Measurements from ENCODE around the gene ILKAP.

The ILKAP gene

DNA sequence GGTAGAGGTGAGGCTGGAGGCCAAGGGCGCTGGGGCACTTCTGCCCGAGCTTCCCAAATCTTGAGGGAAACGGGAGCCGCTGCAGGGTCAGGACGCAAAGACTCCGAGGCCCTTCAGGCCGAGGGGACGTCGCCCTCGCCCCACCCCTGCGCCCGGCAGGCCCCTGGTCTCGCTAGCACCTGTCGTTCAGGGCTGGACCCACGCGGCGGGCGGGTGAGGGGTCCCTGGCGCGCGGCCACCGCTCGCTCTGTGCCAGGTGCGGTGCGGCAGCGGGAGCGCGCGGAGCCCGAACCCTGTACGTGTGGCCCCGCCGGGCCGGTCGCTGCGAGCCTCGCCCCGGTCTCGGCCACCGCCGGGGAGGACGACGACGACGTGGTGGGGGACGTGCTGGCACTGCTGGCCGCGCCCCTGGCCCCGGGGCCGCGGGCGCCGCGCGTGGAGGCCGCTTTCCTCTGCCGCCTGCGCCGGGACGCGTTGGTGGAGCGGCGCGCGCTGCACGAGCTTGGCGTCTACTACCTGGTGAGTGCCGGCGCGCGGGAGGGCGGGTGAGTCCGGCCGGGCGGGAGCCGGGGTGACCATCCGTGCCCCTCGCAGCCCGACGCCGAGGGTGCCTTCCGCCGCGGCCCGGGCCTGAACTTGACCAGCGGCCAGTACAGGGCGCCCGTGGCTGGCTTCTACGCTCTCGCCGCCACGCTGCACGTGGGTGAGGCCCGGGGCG lies 39.9 kb downstream of the ILKAP start:
- peak; percentile 64 for DNase-seq

- DNase-seq, result peak; percentile 47
These were observed 40.6 kb downstream of the ILKAP start for GRCh38 chr2:238162846-238163441.

DNA sequence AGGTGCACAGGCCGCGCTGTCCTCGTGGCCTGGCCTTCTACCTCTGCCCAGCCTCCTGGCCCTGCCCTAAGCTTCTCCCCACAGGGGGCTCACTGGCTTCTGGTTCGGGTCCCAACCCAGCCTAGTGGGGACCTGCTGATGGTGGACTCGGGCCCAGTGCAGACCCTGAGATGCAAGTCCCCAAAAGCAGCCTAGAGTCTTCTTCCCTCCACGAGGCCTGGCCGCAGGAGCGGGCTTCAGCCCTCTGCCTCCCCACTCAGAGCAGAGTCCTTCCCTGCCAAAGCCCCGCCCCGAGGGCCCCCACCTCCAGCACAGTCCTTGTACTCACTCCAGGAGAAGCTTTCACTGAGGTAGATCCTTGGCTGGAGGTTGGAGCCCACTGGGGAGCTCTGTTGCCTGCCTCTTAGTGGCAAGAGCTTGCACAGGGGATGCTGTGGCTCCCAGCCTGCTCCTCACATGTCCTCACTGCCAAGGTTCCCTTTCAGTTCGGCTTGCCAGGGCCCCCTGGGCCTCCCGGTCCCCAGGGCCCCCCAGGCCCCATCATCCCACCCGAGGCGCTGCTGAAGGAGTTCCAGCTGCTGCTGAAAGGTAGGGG lies 41.1 kb downstream of the ILKAP start:
- DNase-seq, result no peak

- no peak for DNase-seq
These were observed 42.0 kb downstream of the ILKAP start for GRCh38 chr2:238161291-238162051.

DNA sequence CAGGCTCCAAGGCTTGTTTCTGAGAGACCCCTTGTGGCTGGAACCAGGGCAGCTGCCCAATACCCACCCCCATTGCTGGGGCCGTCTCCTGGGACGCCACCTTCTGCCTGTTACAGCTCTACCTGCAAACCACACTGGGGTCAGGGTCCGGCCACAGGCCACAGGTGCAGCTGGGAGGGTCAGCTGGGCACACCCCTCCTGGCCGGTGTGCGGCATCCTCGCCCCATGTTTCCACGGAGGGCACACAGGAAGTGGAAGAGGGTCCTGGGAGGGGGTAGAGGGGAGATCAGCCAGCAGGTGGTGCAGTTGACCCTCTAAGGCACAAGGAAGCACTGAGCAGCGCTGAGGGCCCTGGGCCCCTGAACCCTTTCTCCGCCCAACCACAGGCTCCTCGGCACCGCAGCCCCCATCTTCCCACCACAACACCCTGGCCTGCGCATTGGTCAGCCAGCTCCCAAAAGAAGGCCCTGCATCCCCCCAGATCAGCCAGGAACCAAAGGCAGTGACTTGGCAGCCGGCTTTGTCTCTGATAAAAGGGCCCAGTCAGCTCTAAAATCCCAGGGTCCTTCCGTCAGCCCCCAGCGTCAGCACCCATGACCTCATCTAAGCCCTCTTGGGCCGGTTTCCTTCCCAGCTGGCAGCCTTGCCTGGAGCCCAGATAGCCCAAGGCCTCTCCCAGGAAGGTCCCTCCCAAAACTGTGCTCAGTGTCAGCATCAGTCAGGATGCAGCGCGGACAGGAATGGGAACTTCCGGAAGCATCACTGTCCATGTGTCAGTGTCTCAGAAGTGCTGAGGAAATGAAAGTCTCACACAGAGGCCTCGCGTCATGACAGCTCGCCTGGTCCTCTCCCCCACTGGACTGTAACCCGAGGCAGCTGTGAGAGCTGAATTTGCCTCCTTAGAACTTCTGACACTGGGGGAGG lies 43.0 kb downstream of the ILKAP start:
- no peak for DNase-seq

DNA sequence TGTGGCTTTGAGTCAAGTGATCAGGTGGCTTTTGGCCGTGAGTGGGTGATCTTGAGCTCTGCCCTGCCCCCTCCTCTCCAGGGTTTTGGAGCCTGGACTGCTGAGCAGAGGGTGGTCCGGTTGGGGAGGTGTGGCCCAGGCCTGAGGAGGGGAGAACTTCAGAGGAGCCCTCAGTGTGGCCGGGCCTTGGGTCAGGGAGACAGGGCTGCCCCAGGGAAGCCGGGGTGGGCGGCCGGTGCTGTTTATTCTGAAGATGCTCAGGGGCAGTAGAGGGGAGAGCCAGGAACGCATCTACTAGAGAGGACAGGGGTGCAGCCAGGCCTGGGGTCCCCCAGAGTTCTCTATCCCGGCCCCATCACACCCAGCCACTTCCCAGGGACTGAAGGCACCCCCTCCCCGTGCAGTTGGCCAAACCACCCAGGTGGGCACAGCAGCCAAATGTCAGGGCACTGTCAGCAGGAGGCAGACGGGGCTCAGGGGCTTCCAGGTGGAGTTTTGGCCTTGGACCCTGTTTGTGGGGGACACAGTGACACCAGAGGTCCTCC lies 43.8 kb downstream of the ILKAP start:
- DNase-seq, result no peak

DNA sequence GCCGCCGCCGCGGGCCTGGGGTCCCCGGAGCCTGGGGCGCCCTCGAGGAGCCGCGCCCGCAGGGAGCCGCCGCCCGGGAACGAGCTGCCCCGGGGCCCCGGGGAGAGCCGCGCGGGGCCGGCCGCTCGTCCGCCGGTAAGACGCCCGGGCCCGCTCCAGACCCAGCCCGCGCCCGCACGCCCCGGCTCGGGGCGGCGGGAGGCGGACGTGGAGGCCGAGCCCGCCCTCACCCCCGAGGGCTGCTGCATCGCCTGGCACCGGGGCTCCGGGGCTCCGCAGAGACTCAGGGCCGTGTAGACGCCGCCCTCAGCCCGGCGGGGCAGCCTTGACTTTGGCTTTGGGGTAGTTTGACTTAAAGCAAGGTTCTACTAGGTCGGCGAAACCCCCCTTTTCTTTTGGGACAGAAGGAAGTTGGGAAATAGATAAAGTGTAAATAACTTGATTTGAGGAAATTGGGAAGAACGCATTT lies 44.4 kb downstream of the ILKAP start:
- DNase-seq, result peak; percentile 70

- DNase-seq, result peak; percentile 81
These were observed 44.9 kb downstream of the ILKAP start, which contains the start of gene ERFE for GRCh38 chr2:238158509-238159070. Gene ERFE (plus strand): TSS chr2:238158970. CDS start chr2:238159008, 38 bp downstream.

GRCh38 chr2:238158018-238158508 lies 45.4 kb downstream of the ILKAP start:
- DNase-seq, result peak; percentile 67

DNA sequence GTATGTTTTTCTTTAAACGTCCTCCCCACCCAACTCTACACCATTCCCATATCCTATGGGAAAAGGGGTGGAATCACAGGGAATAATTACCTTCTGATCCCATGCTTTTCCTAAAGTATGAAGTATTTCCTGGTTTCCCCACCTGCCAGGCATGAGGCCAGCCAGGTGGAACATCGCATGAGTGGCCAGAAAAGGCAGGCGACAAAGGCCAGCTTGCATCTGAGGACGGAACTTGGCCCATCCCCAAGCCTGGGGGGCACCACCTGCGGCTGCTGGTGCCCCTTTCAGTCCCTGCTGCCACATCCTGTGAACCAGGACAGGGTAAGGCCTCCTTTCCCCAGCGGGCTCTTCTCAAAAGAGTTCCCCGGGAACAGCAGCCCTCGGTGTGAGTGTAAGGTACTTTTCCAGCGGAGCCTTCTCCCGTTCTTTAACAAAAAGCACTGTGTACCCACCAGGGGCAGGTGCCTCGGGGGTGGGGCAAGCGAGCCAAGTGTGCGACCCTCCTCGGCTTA lies 45.9 kb downstream of the ILKAP start:
- peak; percentile 81 for DNase-seq

- DNase-seq, result peak; percentile 38
These were observed 47.5 kb downstream of the ILKAP start for GRCh38 chr2:238155761-238156694.

DNA sequence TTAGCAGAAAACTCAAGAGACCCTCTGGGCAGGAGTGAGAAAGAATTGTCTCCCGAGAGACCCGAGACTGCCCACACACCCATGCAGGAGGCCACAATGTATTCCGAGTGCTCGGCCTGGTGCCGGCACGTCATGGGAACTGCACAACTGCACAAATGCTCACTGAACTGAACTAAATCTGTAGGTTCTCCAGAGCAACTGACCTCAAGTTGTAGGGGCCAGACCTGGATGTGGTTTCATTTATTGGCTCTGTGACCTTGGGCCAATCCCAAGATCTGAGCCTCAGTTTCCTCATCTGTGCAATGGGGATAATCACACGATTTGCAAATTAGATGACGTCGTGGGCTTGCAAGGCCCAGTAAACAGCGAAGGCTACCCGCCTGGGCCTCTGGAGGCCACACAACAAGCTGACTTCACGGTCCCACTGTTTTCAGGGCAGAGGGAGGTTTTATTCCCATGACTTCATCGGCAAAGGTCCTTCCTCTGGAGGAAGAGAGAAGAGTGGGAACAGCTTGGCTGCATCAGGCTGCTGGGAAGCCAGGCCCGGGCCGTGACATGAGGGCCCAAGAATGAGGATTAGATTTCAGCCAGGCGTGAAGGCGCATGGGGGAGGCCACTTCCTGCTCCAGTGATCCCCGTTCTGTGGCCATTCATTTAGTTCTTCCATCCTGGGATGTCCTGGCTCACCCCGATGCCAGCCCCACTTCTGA lies 48.3 kb downstream of the ILKAP start:
- peak; percentile 80 for DNase-seq

- DNase-seq, result no peak
These were observed 48.9 kb downstream of the ILKAP start for GRCh38 chr2:238154570-238154969.

DNA sequence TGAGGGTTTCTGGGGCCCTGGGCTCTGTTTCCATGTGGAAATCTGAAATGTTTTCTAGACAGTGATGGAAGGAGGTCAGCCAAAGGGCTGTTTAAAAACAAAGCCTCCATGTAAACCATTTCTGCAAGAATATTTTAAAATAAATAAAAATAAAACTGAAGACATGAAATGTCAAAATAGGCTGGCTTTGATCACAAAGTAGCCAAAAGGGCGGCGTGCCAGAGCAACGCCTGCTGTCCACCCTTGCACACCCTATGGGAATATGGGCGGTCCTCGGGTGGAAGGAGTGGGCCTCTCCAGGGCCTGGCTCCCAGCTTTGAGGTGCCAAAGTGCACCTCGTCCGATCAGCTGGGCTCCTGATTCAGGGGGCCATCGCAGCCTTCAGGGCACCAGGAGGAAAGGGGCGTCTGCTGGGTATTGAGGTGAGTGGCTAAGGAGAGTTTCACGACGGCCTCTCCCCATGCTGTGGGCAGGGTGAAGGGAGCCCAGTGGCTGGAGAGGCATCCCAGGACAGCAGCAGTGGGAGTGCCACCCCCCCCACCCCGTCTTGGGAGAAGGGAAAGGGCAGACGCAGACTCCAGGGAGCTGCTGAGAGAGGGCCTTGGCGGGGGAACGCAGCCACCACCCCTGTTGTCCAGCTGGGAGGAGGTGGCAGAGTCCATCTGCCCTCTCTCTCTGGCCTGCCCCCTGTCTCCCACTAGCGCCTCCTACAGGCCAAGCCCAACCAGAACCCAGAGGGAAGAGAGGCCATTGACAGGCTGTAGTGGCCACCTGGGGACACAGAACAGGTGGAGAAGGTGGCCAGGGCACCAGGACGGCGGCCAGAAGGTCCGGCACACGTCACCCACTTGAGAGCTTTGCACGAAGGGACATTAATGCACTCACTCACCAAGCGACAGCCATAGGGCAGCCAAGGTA lies 50.5 kb downstream of the ILKAP start:
- no peak for DNase-seq

- DNase-seq, result no peak
These were observed 51.8 kb downstream of the ILKAP start for GRCh38 chr2:238151628-238152235.

DNA sequence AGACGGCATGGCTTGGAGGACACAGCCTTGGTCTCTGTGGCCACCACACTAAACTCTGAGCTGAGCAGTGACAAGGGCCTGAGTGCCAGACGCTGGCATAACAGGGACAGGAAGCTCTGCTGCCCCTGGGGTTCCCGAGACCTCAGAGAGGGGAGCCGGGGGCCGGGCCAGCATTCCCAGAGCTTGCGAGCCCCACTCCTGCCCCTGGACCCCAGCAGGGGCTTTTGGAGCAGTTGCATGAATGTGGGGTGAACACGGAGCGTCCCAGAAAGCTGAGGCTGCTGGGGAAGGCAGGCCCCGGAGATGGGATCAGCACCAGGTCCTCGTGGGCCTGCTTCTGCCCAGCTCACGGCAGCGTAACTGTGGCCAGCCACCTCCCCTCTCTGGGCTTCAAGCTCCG lies 52.3 kb downstream of the ILKAP start:
- no peak for DNase-seq

GRCh38 chr2:238150686-238151085 lies 52.8 kb downstream of the ILKAP start:
- no peak for DNase-seq

Measured in DMS53 (cell line).